ENCODE measurements around the gene CLEC1B.

GRCh38 chr12:10048526-10048925, 49.6 kb upstream of the CLEC1B start:
- TF ChIP-seq PKNOX1 (IDR thresholded peaks at IDR 0.05) (no peak), FOXA1 (IDR thresholded peaks at IDR 0.05) (no peak), SP1 (IDR thresholded peaks at IDR 0.05) (no peak), TARDBP (IDR thresholded peaks at IDR 0.05) (no peak), FOXM1 (IDR thresholded peaks at IDR 0.05; ENCODE audit: borderline replicate concordance) (no peak), SUZ12 (IDR thresholded peaks at IDR 0.05) (no peak)
